Measurements from ENCODE around the gene GRK3.

DNA sequence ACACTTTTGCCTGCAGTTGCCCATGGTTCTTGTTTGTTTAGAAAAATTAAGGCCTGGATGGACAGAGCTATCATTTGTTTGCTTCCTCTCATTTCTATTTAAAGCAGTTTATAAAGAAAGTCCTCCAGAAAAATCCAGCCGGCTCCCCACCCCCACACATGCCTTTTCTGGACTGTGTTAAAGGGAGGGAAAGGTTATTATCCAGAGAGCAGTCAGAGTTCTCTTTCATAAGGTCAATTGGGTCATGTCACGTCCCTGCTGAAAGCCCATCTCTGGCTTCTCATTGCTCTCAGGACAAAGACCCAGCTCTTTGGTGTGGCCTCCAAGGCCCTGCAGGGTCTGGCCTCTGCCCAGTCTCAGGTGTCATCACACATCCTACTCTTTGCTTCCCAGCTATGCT lies 9.8 kb upstream of the GRK3 start:
- TF ChIP-seq, protein P1, sequence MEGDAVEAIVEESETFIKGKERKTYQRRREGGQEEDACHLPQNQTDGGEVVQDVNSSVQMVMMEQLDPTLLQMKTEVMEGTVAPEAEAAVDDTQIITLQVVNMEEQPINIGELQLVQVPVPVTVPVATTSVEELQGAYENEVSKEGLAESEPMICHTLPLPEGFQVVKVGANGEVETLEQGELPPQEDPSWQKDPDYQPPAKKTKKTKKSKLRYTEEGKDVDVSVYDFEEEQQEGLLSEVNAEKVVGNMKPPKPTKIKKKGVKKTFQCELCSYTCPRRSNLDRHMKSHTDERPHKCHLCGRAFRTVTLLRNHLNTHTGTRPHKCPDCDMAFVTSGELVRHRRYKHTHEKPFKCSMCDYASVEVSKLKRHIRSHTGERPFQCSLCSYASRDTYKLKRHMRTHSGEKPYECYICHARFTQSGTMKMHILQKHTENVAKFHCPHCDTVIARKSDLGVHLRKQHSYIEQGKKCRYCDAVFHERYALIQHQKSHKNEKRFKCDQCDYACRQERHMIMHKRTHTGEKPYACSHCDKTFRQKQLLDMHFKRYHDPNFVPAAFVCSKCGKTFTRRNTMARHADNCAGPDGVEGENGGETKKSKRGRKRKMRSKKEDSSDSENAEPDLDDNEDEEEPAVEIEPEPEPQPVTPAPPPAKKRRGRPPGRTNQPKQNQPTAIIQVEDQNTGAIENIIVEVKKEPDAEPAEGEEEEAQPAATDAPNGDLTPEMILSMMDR (IDR thresholded peaks at IDR 0.05), result no peak
- TF ChIP-seq POLR2A (IDR thresholded peaks at IDR 0.05), result no peak

Data from thyroid gland (tissue), 4 donors.